HepG2 (cell line): ENCODE measurements around the gene GATD1. TPM values are rescaled to one million over a fixed set of nuclear protein-coding genes. Genes with fewer than 3 reads are reported as not detected.

ENCODE experiments used
- ARNT2 ChIP-seq: sonication (generic); formaldehyde crosslinking; IDR thresholded peaks from 2 replicates; pipeline ENCODE4 v1.8.0; 2022; ENCODE audit warnings: mild to moderate bottlenecking, low read depth, missing genetic modification reagents, moderate library complexity
- CBX5 ChIP-seq: sonication (generic); formaldehyde crosslinking; IDR thresholded peaks from 2 replicates; pipeline ENCODE4 v1.4.0; 2020; ENCODE audit warnings: missing genetic modification reagents, borderline replicate concordance
- CCAR2 ChIP-seq: fragments of 200-400 bp; formaldehyde crosslinking; optimal IDR thresholded peaks from 2 replicates; pipeline ENCODE3; 2018; ENCODE audit warnings: low read depth, mild to moderate bottlenecking, low read length, moderate library complexity
- DR1 ChIP-seq: sonication (generic); formaldehyde crosslinking; IDR thresholded peaks from 2 replicates; pipeline ENCODE4 v1.8.0; 2021; ENCODE audit warnings: mild to moderate bottlenecking, missing genetic modification reagents, inconsistent platforms
- EHMT2 ChIP-seq: fragments of 200-600 bp; sonication (generic); IDR thresholded peaks from 2 replicates; pipeline ENCODE4 v1.7.0; 2017; ENCODE audit warnings: antibody characterized with exemption, low read depth, low read length, borderline replicate concordance
- FUBP1 ChIP-seq: sonication (generic); formaldehyde crosslinking; IDR thresholded peaks from 2 replicates; pipeline ENCODE4 v1.5.1; 2020; ENCODE audit warnings: missing genetic modification reagents, mild to moderate bottlenecking, borderline replicate concordance
- GPBP1L1 ChIP-seq: sonication (generic); formaldehyde crosslinking; IDR thresholded peaks from 2 replicates; pipeline ENCODE4 v1.5.0; 2020; ENCODE audit warnings: mild to moderate bottlenecking, missing genetic modification reagents
- KDM3A ChIP-seq: IDR thresholded peaks from 2 replicates; pipeline ENCODE4 v1.6.1; 2018; ENCODE audit warnings: low read depth, missing compliant biosample characterization
- PRDM4 ChIP-seq: sonication (generic); formaldehyde crosslinking; IDR thresholded peaks from 2 replicates; pipeline ENCODE4 v1.9.0; 2021; ENCODE audit warnings: missing genetic modification reagents, borderline replicate concordance
- RAD51 ChIP-seq: fragments of 450-650 bp; IDR thresholded peaks from 2 replicates; pipeline ENCODE4 v1.6.1; 2016; ENCODE audit warnings: borderline replicate concordance
- RCOR2 ChIP-seq: IDR thresholded peaks from 2 replicates; pipeline ENCODE4 v1.6.1; 2016; ENCODE audit warnings: missing biosample characterization, missing genetic modification reagents
- SMC3 ChIP-seq: IDR thresholded peaks from 2 replicates; pipeline ENCODE4 v1.6.1; 2011; ENCODE audit warnings: low read length, improper control_type of control experiment
- ZFAT ChIP-seq: sonication (generic); formaldehyde crosslinking; conservative IDR thresholded peaks from 2 replicates; pipeline ENCODE4 v1.8.1; 2023; ENCODE audit warnings: missing genetic modification reagents, inconsistent platforms
- ZNF274 ChIP-seq: sonication (generic); formaldehyde crosslinking; IDR thresholded peaks from 2 replicates; pipeline ENCODE4 v1.5.1; 2020; ENCODE audit warnings: mild to moderate bottlenecking, missing genetic modification reagents
- ZNF280D ChIP-seq: sonication (generic); formaldehyde crosslinking; IDR thresholded peaks from 2 replicates; pipeline ENCODE4 v1.5.1; 2020; ENCODE audit warnings: mild to moderate bottlenecking, missing genetic modification reagents
- ZNF33A ChIP-seq: sonication (generic); formaldehyde crosslinking; IDR thresholded peaks from 2 replicates; pipeline ENCODE4 v1.5.1; 2020; ENCODE audit warnings: missing genetic modification reagents, mild to moderate bottlenecking, moderate library complexity, borderline replicate concordance
- ZNF772 ChIP-seq: sonication (generic); formaldehyde crosslinking; IDR thresholded peaks from 2 replicates; pipeline ENCODE4 v1.5.0; 2020; ENCODE audit warnings: mild to moderate bottlenecking, missing genetic modification reagents
- ZXDC ChIP-seq: sonication (generic); formaldehyde crosslinking; IDR thresholded peaks from 2 replicates; pipeline ENCODE4 v1.5.0; 2020; ENCODE audit warnings: mild to moderate bottlenecking, missing genetic modification reagents
- polyA plus RNA-seq, 8 experiments: library from polyadenylated mRNA; depleted of rRNA in 3 of 8; stranded (reverse) in 7 of 8; unstranded in 1 of 8; fragments of >200 nt; fragmentation: Illumina TruSeq in 4 of 8; extraction: Trizol in 4 of 8; gene quantifications; 2 replicates each; pipeline versions ENCODE4 v1.2.1 to v1.2.3, GENCODE V29; 2011 to 2016; ENCODE audit warnings: low read depth in 4 of 8, missing spikeins in 1 of 8, mixed read lengths in 1 of 8; ENCODE audit not compliant: insufficient read depth in 1 of 8
- total RNA-seq, 5 experiments: library from RNA; depleted of rRNA; stranded (reverse); fragments of >200 nt; fragmentation: Illumina TruSeq; extraction: Trizol; gene quantifications; 2 replicates each; pipeline ENCODE4 v1.2.3, GENCODE V29; 2016; ENCODE audit warnings: low read depth in 1 of 5
- TF ChIP-seq, protein P1 (sequence below): sonication (generic); formaldehyde crosslinking; IDR thresholded peaks from 2 replicates; pipeline ENCODE4 v1.4.0; 2020; ENCODE audit warnings: mild to moderate bottlenecking, missing genetic modification reagents

The GATD1 gene
- total and polyA plus RNA-seq, 2 of the 13 experiments (the other 11 are each of a cell fraction or from before 2014, with no cell fraction given) = 31.3 to 60.5 TPM

DNA sequence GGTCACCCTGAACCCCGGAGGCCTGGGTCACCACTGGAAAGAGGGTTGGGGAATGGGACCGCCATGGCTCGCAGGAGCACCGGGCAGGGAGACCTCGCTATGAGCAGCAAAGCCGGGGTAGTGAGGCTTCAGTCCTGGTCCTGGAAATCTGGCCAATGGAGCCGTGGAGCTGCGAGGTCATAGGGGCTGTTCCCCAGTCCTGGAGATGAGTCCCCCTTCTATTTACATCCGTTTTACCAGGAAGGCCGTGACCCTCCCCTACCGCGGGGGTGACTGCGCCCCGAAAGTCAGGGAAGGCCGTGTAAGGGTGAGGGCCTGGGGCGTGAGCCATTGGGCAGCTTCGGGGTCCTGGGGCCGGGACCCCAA, 27.3 kb upstream of the GATD1 start (continued):
- TF ChIP-seq GPBP1L1 (CRISPR knock-in tag) (no peak), ZXDC (CRISPR knock-in tag) (no peak), CCAR2 (no peak), SMC3 (no peak), RCOR2 (CRISPR knock-in tag) (no peak), DR1 (no peak), ZNF280D (CRISPR knock-in tag) (no peak), ZNF772 (0 out of 2 replicates have a peak, but pooled peaks have one; percentile 1), ZNF33A (CRISPR knock-in tag) (no peak), FUBP1 (CRISPR knock-in tag) (no peak), EHMT2 (no peak), CBX5 (CRISPR knock-in tag) (no peak), ARNT2 (CRISPR knock-in tag) (no peak), PRDM4 (no peak), ZFAT (no peak), KDM3A (CRISPR knock-in tag) (peak; percentile 9; the same call in 1 of the 2 replicates), RAD51 (no peak), ZNF274 (no peak)
- TF ChIP-seq, protein P1, sequence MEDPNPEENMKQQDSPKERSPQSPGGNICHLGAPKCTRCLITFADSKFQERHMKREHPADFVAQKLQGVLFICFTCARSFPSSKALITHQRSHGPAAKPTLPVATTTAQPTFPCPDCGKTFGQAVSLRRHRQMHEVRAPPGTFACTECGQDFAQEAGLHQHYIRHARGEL = no peak
